Measurements from ENCODE around the gene SPG21. TPM values are rescaled to one million over a fixed set of nuclear protein-coding genes. Genes with fewer than 3 reads are reported as not detected.

The SPG21 gene
- total RNA-seq, 1 experiment from 2014 or later: 104 TPM

DNA sequence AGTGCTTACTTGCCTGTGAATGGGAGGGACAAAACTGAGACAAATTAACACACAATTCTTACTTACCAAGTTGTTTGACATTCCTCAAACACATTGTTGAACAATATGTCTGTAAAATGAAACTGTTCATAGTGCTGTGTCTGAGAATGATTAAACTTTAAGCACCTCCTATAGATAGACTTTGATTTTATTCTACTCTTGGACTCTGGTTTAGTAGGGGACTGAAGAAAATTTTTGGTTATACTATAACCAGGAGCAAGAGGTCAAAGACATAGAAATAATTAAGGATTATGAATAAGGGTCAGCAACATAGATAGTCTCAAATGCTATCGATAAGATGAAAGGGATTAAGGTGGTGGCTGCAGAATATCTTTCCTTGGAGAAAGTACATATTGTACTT is 47.6 kb upstream of the SPG21 start:
- CTCF ChIA-PET: interaction anchor here (0.6 kb wide), 1 partner anchor 64 kb away, joined by 3 read pairs; no protein-coding TSS in a partner anchor

DNA sequence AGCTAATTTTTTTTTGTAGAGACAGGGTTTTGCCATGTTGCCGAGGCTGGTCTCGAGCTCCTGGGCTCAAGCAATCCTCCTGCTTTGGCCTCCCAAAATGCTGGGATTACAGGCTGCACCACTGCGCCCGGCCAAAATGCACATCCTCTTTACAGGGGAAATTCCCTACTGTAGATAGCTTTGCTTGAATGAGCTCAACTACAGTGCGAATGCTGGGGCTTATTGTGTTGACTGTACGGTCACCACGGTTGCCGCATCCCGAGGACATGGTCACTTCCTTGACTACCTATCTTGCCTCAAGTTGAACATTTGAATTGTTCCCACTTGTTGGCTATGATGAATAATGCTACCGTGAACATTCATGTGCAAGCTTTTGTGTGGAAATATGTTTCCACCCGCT is 45.0 kb upstream of the SPG21 start:
- peaks cover 13% of the 10 kb centered on the region for H3K27me3 Mint-ChIP-seq (ENCODE audit: unreplicated experiment)
- no peak for DNase-seq
- CTCF ChIA-PET: interaction anchor here (0.6 to 2.7 kb wide), 5 partner anchors 16 to 333 kb away, joined by 3 to 9 read pairs (median 6); no protein-coding TSS in a partner anchor
- H3K4me1 Mint-ChIP-seq (ENCODE audit: low read depth, unreplicated experiment): peaks cover 9% of the 10 kb centered on the region
- TF ChIP-seq, protein P1, sequence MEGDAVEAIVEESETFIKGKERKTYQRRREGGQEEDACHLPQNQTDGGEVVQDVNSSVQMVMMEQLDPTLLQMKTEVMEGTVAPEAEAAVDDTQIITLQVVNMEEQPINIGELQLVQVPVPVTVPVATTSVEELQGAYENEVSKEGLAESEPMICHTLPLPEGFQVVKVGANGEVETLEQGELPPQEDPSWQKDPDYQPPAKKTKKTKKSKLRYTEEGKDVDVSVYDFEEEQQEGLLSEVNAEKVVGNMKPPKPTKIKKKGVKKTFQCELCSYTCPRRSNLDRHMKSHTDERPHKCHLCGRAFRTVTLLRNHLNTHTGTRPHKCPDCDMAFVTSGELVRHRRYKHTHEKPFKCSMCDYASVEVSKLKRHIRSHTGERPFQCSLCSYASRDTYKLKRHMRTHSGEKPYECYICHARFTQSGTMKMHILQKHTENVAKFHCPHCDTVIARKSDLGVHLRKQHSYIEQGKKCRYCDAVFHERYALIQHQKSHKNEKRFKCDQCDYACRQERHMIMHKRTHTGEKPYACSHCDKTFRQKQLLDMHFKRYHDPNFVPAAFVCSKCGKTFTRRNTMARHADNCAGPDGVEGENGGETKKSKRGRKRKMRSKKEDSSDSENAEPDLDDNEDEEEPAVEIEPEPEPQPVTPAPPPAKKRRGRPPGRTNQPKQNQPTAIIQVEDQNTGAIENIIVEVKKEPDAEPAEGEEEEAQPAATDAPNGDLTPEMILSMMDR (IDR thresholded peaks at IDR 0.05; ENCODE audit: unreplicated experiment): no peak
- no TSS peak for BruUV-seq (replicated peaks)
- intact Hi-C loops (cut with micrococcal nuclease; ENCODE audit: unreplicated experiment): loop anchor here (10.0 kb wide), 1 partner anchor 260 kb away; the partner anchor contains the start of gene RNU5A-1
- no peak overlapping the region for H3K4me3 Mint-ChIP-seq (ENCODE audit: low read depth, unreplicated experiment)
- no peaks in the 10 kb centered on the region for H3K9me3 Mint-ChIP-seq (ENCODE audit: low read depth, unreplicated experiment)
- H3K36me3 Mint-ChIP-seq (ENCODE audit: insufficient read depth, unreplicated experiment): no peaks in the 10 kb centered on the region
- no peak overlapping the region for H3K27ac Mint-ChIP-seq (ENCODE audit: unreplicated experiment)

More for the DNA sequence above, 47.6 kb upstream of the SPG21 start:
- Mint-ChIP-seq H3K36me3 (ENCODE audit: insufficient read depth, unreplicated experiment) (no peaks in the 10 kb centered on the region), H3K4me1 (ENCODE audit: low read depth, unreplicated experiment) (peaks cover 9% of the 10 kb centered on the region), H3K4me3 (ENCODE audit: low read depth, unreplicated experiment) (no peak overlapping the region), H3K9me3 (ENCODE audit: low read depth, unreplicated experiment) (no peaks in the 10 kb centered on the region), H3K27me3 (ENCODE audit: unreplicated experiment) (no peaks in the 10 kb centered on the region), H3K27ac (ENCODE audit: unreplicated experiment) (no peak overlapping the region)
- no peak for DNase-seq
- intact Hi-C loops (cut with micrococcal nuclease; ENCODE audit: unreplicated experiment): loop anchor here (10.0 kb wide), 1 partner anchor 257 kb away; the partner anchor contains the start of gene RNU5A-1
- BruUV-seq (replicated peaks): no TSS peak
- TF ChIP-seq, protein P1 (IDR thresholded peaks at IDR 0.05; ENCODE audit: unreplicated experiment): no peak

DNA sequence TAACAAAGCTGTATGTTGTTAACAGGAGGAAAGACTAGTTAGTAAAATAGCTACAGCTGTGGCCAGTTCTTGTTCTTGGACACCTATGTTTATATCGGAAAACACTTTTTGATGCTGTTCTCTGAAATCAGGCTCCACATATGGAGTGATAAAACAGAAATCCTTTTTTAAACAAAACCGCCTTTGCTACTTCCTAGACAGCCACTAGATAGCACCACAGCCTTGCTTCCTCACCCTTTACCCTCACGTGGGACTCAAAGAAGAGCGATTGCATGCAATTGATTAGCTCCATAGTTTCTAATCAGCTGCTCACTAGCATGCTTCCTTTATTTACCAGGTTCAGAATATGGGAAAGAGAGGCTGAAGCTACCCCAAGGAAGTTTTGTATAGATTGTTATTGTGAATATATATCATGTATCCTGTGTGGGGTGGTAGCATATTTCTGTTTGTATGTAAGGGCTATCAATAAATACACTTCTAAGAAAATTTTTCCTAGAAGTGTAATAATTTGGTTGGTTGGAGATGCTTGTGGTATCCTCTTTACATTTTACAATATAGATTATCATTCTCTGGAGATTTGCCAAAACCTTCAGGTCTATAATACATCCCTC is 44.0 kb upstream of the SPG21 start:
- H3K27ac Mint-ChIP-seq (ENCODE audit: unreplicated experiment): no peak overlapping the region
- no TSS peak for BruUV-seq (replicated peaks)
- H3K9me3 Mint-ChIP-seq (ENCODE audit: low read depth, unreplicated experiment): no peaks in the 10 kb centered on the region
- intact Hi-C loops (cut with micrococcal nuclease; ENCODE audit: unreplicated experiment): loop anchor here (2.0 to 10.0 kb wide), 2 partner anchors 45 to 261 kb away; partner anchors contain the start of gene RNU5A-1
- H3K4me1 Mint-ChIP-seq (ENCODE audit: low read depth, unreplicated experiment): peaks cover 9% of the 10 kb centered on the region
- H3K36me3 Mint-ChIP-seq (ENCODE audit: insufficient read depth, unreplicated experiment): peaks cover 8% of the 10 kb centered on the region
- TF ChIP-seq, protein P1 (IDR thresholded peaks at IDR 0.05; ENCODE audit: unreplicated experiment): peak; percentile 19
- H3K4me3 Mint-ChIP-seq (ENCODE audit: low read depth, unreplicated experiment): no peak overlapping the region
- H3K27me3 Mint-ChIP-seq (ENCODE audit: unreplicated experiment): peaks cover 13% of the 10 kb centered on the region
- DNase-seq: no peak
- CTCF ChIA-PET: interaction anchor here (0.6 to 2.7 kb wide), 10 partner anchors 11 to 646 kb away, joined by 3 to 9 read pairs (median 4); partner anchors contain the start of genes SLC51B and TRIP4

DNA sequence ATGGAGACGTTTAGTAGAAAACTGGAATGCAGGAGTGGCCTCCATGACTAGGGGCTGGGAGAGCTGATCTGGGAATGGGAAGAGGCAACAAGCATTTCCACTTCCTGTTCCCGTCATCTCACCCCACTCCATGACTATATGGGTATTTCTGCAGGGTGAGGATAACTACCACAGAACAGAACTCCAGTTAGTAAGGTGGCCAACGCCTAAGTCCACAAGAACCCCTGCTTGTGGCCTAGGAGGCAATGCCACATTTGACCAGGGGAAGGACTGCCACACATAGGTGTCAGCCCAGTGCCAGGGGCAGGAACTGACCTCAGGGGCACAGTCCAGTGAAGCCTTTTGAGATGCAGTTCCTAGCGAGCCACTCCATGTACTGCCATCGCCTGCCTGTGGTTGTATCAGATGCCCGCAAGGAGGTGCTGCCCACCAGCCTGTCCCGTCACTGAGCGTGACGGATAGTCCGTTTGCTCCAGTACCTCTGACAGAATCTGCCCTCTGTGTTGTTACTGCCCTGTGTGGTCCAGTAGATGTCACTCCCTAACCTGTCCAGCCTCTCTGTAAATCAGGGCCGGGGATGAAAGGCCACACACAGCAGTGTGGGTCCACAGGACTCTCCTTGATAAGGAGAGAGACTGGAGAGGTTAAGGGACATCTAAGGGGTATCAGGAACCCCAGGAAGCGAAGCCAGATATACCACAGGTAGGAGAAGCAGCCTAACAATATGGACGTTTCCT is 43.3 kb upstream of the SPG21 start:
- intact Hi-C loops (cut with micrococcal nuclease; ENCODE audit: unreplicated experiment): loop anchor here (2.0 to 10.0 kb wide), 2 partner anchors 46 to 262 kb away; partner anchors contain the start of gene RNU5A-1
- Mint-ChIP-seq H3K36me3 (ENCODE audit: insufficient read depth, unreplicated experiment) (peaks cover 16% of the 10 kb centered on the region), H3K4me3 (ENCODE audit: low read depth, unreplicated experiment) (no peak overlapping the region), H3K9me3 (ENCODE audit: low read depth, unreplicated experiment) (no peaks in the 10 kb centered on the region), H3K27ac (ENCODE audit: unreplicated experiment) (no peak overlapping the region), H3K4me1 (ENCODE audit: low read depth, unreplicated experiment) (peaks cover 17% of the 10 kb centered on the region), H3K27me3 (ENCODE audit: unreplicated experiment) (peaks cover 13% of the 10 kb centered on the region)
- no TSS peak for BruUV-seq (replicated peaks)
- DNase-seq: peak; percentile 73
- CTCF ChIA-PET: interaction anchor here (0.7 to 2.7 kb wide), 7 partner anchors 12 to 645 kb away, joined by 3 to 8 read pairs (median 3); partner anchors contain the start of genes SLC51B and TRIP4
- TF ChIP-seq, protein P1 (IDR thresholded peaks at IDR 0.05; ENCODE audit: unreplicated experiment): peak; percentile 51

Data from Calu3 (cell line).